Stimulated activated CD4-positive, alpha-beta T cell treated with anti-CD3 and anti-CD28 coated beads, Interleukin-15, amount 100 ng/mL, for 24 hours (primary cell): Measurements from ENCODE around the gene MAP3K4.

ENCODE experiments used
- DNase-seq: peaks from one replicate; pipeline ENCODE4 v3.0.0-alpha.2; 2020

MAP3K4 gene

DNA sequence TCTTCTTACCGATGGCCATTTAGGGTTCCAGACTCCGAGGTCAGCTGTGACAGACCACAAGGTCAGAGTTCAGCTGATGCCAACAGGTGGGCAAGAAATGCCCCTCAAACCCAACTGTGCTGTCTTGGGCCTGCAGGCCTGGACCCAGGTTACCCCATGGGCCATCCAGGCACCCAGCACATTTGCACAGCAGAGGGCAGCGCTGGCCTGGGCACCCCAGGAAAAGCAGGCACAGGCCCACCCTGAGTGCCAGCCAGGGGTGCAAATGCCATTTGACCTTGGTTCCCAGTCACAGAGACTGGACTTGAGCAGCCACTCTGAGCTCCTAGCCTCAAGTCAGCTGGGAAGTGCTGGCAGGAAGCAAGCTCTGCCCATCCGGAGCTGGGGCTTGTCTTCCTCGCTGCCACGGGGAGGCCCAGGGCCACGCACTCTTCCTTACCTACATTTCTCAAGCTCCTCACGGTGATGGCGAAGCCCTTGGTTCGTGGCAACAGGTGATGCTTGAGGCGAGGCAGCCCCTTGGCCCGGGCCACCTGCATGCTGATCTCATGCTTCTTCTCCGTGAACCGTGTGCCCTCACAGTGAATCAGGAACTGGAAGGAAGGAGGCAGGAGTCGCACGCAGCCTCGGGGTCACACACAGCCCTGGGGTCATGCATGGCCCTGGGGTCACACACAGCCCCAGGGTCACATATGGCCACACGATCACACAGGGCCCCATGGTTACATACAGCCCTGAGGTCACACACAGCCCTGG, 161.5 kb downstream of the MAP3K4 start:
- DNase-seq: peak; percentile 15

DNA sequence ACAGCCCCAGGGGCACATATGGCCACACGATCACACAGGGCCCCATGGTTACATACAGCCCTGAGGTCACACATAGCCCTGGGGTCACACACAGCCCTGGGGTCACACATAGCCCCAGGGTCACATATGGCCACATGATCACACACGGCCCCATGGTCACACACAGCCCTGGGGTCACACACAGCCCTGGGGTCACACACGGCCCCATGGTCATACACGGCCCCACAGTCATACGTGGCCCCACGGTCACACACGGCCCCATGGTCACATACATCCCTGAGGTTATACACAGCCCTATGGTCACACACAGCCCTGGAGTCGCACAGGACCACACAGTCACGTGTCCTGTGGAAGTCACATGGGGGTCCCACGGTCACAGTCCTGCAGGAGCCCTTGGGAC, 162.2 kb downstream of the MAP3K4 start:
- no peak for DNase-seq

DNA sequence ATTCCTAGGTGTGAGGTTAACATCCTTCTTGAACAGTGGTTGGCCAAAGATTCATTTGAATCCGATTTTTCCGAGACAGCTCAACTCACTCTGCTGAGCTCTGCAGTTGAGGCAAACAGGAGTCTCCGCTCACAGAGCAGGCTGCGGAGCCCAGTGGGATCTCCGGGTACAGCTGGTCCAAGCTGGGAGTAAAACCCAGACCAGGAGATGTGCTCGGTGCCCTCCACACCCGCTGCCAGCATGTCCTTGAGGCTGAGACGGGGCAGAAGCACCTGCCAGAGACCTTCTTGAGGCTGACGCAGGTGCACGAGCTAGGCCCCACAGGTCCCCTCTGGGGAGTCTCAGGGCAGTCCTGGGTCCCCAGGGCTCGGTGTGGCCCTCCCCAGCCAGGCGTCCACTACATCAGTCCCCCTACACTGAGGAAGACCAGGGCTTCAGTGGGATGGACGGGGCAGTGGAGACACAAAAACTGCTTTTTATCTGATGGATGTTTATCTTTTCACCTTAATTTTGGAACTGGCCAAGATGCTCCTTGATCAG, 163.3 kb downstream of the MAP3K4 start:
- no peak for DNase-seq

DNA sequence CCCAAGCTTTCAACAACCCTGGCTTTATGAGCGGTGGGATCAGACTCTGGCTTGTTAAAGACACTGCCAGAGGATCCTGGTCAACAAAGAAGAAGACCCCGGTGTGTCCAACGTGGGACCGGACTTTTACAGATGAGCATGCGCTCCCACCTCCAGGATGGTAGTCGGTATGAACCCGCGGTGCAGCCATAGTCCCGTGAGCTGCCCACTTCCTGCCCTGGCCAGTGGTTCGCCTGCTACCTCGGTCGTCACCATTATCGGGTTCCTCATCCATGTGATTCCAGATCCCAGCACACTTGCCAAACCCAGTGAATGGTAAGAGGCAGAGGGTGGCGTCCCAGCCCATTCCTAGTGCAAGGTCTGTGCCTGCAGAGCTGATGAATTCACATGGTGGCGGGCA, 169.6 kb downstream of the MAP3K4 start:
- no peak for DNase-seq

DNA sequence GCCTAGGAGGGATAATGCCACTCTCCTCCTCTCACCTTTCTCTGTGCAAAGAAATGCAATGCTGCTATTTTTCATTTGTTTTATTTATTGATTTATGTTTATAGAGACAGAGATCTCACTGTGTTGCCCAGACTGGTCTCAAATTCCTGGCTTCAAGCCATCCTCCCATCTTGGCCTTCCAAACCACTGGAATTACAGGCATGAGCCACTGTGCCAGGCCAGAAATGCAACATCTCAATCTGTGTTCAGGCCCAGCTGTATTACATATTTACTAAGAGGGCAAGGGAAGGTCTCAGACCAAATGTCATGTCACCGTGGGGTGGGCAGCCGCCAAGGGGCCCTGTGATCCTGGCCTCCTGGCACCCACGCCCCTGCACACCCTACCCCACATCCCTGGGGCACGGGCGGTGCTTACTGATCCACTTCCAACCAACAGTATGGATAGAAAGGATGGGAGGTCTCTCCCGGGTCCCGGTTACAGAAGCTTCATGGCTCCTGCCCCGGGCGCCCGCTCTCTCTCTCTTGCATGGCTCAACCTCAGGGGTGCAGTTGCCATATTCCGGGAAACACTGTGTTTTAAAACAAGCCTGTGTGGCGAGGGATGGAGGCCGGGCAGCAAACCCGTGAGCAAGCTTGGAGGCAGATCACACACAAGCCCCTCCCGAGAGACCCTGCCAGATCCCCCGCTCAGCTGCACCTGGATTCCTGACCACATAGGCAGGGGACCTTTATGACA, 170.5 kb downstream of the MAP3K4 start:
- no peak for DNase-seq

DNA sequence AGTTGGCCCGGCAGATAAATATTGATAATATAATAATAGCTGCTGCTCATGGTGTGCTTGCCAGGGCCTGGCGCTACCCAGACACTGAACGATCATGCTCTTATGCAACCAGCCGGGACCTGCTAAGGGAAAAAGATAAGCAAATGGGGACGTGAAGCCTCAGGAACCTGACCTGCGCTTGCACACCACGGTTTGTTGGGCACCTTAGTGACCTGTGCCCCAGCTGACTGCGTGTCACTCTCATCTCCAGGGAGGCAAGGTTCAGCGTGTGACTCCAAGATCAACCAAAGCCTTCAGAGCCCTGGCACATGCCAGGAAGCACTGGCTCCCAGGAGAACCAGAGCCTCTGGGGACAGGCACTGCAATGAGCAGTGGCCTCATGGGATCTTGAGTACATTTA, 171.2 kb downstream of the MAP3K4 start:
- no peak for DNase-seq

DNA sequence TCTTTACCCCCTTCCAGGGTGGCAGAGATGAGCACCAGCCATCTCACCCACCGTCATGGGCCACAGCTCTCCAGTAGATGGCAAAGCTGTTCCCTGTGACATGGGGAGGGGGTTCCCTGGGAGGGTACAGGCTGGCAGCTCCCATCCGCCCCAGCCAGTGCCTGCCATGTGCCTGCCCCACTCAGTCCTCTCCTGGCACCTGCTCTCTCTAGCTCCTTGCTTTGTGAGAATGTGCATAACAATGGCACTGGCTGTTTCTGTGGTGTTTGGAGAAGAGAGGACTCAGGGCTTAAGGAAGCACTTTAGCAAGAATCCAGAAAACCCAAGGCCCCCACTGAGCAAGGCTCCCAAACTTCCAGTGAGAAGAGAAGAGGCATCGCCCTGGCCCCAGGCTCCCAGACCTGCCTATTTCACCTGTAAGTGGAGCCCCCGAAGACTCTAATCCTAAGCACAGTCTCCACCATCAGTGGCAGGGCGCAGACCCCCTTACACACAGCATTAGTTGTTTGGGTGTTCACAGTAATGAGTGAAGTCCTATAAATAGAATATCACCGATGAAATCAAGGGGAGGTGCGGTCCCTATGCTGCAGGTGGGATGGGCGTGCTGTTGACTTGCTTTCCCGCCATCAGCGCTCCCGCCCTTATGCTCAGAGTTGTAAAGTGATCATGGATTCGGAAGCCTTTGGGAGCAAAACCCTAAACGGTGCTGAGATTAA, 172.1 kb downstream of the MAP3K4 start:
- no peak for DNase-seq

DNA sequence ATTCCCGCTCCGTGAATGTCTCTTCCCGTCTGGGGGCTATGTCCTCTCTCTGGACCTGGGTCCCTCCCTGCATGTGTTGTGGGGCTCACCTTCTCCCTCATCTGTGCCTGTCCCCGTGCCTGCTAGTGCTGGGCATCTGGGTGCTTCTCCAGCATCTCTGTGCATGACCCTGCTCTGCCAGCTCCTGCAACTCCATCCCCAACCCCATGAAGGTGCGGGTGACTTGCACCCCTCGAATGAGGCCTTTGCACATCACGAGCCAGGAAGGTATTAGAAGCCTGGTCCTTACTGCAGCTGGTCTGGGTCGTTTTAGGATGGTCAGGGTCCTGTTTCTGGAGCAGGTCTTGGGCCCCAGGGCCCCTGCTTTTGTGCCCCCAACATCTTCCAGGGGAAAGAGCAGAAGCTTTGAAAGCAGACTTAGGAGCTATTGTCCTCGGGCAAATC, 172.6 kb downstream of the MAP3K4 start:
- DNase-seq: no peak

DNA sequence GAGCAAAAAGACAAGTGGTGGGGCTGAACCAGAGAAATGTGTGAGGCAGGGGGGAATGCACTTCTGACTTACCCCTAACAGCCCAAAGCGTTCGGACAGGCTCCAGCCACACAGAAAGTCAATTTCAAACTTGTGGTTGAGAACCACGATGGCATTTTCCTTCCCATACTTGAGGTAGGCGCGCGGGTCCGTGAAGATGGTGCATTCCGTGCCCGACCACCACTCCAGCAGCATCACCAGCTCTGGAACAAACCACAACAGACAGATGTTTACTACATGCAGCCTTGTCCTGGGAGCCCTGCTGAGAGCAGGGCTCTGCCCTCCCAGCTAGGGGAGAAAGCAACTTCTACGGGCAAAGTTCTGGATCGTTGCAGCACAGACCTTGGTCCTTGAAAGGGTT, 174.6 kb downstream of the MAP3K4 start:
- no peak for DNase-seq

DNA sequence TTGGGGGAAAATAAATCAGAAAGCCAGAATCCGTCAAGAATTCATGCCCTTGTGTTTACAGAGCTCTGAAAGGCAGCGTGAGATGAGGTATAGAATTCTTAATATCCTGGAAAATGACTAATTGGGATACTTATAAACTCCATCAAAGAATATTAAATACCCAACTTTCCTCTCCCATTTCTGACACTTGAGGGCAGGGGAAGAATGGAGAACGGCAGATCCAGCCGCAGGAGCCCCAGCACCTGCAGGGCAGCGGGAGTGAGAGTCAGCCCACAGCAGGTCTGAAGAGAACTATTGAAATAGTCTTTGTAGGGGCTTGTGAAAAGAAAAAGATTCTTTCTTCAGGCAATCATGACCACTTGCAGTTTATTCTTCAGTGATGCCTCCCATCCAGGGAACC, 175.1 kb downstream of the MAP3K4 start:
- DNase-seq: no peak
